A673 (cell line): ENCODE data around the gene DPYSL4. TPM values are rescaled to one million over a fixed set of nuclear protein-coding genes. Genes with fewer than 3 reads are reported as not detected.

Experiments
- BruUV-seq: library from RNA; stranded (reverse); fragments of 400-500 nt; replicated peaks from 2 replicates; lab custom pipeline; 2021; lab: Mats Ljungman, UMichigan
- CTCF ChIA-PET: fragments of 300-600 bp; sonication (Branson Sonifier 250); formaldehyde crosslinking; loops from one replicate; lab custom pipeline; 2022; ENCODE audit warnings: antibody characterized with exemption; lab: Charles Lee
- POLR2A ChIA-PET: fragments of 300-600 bp; sonication (Branson Sonifier 250); formaldehyde crosslinking; loops from one replicate; lab custom pipeline; 2022; ENCODE audit warnings: antibody characterized with exemption; ENCODE audit not compliant: low non-redundant PET; lab: Charles Lee
- DNase-seq: peaks from one replicate; pipeline ENCODE4 v3.0.0-alpha.2; 2015; ENCODE audit warnings: low spot score
- H3K27ac ChIP-seq: fragments of 200-600 bp; sonication (generic); 2 replicates; pipeline ENCODE4 v1.5.1; 2016; ENCODE audit warnings: mixed run types, low read depth, mild to moderate bottlenecking, mixed read lengths, antibody characterized with exemption, low read length; ENCODE audit not compliant: poor library complexity, severe bottlenecking
- H3K27me3 ChIP-seq: fragments of 200-600 bp; sonication (generic); replicated peaks from 2 replicates; pipeline ENCODE4 v1.6.1; 2017; ENCODE audit warnings: mixed run types, low read depth, mild to moderate bottlenecking, mixed read lengths, antibody characterized with exemption, low read length; ENCODE audit not compliant: insufficient read depth, poor library complexity
- H3K36me3 ChIP-seq: fragments of 200-600 bp; sonication (generic); 2 replicates; pipeline ENCODE4 v1.6.1; 2016; ENCODE audit warnings: mixed run types, mild to moderate bottlenecking, mixed read lengths, antibody characterized with exemption, low read length; ENCODE audit not compliant: insufficient read depth, poor library complexity, severe bottlenecking
- H3K4me1 ChIP-seq: fragments of 200-600 bp; sonication (generic); 2 replicates; pipeline ENCODE4 v1.6.1; 2017; ENCODE audit warnings: mixed run types, mild to moderate bottlenecking, mixed read lengths, antibody characterized with exemption, low read length; ENCODE audit not compliant: insufficient read depth, poor library complexity, severe bottlenecking
- H3K4me3 ChIP-seq: fragments of 200-600 bp; sonication (generic); 2 replicates; pipeline ENCODE4 v1.5.1; 2016; ENCODE audit warnings: low read depth, mixed run types, mild to moderate bottlenecking, mixed read lengths, low read length; ENCODE audit not compliant: poor library complexity, severe bottlenecking
- H3K9me3 ChIP-seq: fragments of 200-600 bp; sonication (generic); 2 replicates; pipeline ENCODE4 v1.6.1; 2016; ENCODE audit warnings: mixed run types, low read depth, mild to moderate bottlenecking, mixed read lengths, antibody characterized with exemption, low read length; ENCODE audit not compliant: poor library complexity, severe bottlenecking
- EZH2 ChIP-seq: fragments of 200-600 bp; sonication (generic); IDR thresholded peaks from 2 replicates; pipeline ENCODE4 v1.6.1; 2017; ENCODE audit warnings: borderline replicate concordance, low read depth, mild to moderate bottlenecking, mixed read lengths, antibody characterized with exemption, low read length; ENCODE audit not compliant: poor library complexity, severe bottlenecking
- intact Hi-C: fragments of 100-400 bp; cut with micrococcal nuclease; formaldehyde crosslinking; loops from one replicate; pipeline ENCODE4 v1.10.0; 2022; ENCODE audit not compliant: unreplicated experiment
- total RNA-seq: library from RNA; stranded (reverse); gene quantifications from 2 replicates; pipeline ENCODE4 v1.2.3, GENCODE V29; 2021
- TF ChIP-seq, protein P1 (sequence below): fragments of 300-800, 200-600 bp; sonication (generic); conservative IDR thresholded peaks from 2 replicates; pipeline ENCODE4 v1.5.1; 2017; ENCODE audit warnings: low read depth, mild to moderate bottlenecking, antibody characterized with exemption, low read length, moderate library complexity, mixed read lengths

Gene DPYSL4
- total RNA-seq, 1 experiment from 2014 or later = 13.1 TPM

GRCh38 chr10:132236161-132236560 lies 49.4 kb downstream of the DPYSL4 start:
- Histone ChIP-seq H3K4me3 (no peak overlapping the region), H3K9me3 (no peaks in the 10 kb centered on the region), H3K4me1 (no peaks in the 10 kb centered on the region), H3K27ac (no peak overlapping the region), H3K36me3 (no peaks in the 10 kb centered on the region), H3K27me3 (no peaks in the 10 kb centered on the region)
- CTCF ChIA-PET = no interaction called here
- no peak for TF ChIP-seq EZH2
- TF ChIP-seq, protein P1, sequence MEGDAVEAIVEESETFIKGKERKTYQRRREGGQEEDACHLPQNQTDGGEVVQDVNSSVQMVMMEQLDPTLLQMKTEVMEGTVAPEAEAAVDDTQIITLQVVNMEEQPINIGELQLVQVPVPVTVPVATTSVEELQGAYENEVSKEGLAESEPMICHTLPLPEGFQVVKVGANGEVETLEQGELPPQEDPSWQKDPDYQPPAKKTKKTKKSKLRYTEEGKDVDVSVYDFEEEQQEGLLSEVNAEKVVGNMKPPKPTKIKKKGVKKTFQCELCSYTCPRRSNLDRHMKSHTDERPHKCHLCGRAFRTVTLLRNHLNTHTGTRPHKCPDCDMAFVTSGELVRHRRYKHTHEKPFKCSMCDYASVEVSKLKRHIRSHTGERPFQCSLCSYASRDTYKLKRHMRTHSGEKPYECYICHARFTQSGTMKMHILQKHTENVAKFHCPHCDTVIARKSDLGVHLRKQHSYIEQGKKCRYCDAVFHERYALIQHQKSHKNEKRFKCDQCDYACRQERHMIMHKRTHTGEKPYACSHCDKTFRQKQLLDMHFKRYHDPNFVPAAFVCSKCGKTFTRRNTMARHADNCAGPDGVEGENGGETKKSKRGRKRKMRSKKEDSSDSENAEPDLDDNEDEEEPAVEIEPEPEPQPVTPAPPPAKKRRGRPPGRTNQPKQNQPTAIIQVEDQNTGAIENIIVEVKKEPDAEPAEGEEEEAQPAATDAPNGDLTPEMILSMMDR = no peak
- BruUV-seq = no TSS peak
- DNase-seq = no peak
- POLR2A ChIA-PET = no interaction called here
- intact Hi-C loops = no loop called here

- TF ChIP-seq, protein P1 = no peak
- no peak for TF ChIP-seq EZH2
- no peak for DNase-seq
- H3K36me3 ChIP-seq = no peaks in the 10 kb centered on the region
- H3K27ac ChIP-seq = no peak overlapping the region
- ChIA-PET POLR2A (no interaction called here), CTCF (no interaction called here)
- H3K27me3 ChIP-seq = no peaks in the 10 kb centered on the region
- no peaks in the 10 kb centered on the region for H3K9me3 ChIP-seq
- H3K4me3 ChIP-seq = no peak overlapping the region
- BruUV-seq = no TSS peak
- H3K4me1 ChIP-seq = no peaks in the 10 kb centered on the region
- intact Hi-C loops = no loop called here
Observed at GRCh38 chr10:132236881-132237280, 50.1 kb downstream of the DPYSL4 start.

- H3K27ac ChIP-seq = no peak overlapping the region
- BruUV-seq = no TSS peak
- no peaks in the 10 kb centered on the region for H3K4me1 ChIP-seq
- TF ChIP-seq, protein P1 = no peak
- no peak for TF ChIP-seq EZH2
- POLR2A ChIA-PET = no interaction called here
- H3K4me3 ChIP-seq = no peak overlapping the region
- DNase-seq = no peak
- CTCF ChIA-PET = no interaction called here
- no peaks in the 10 kb centered on the region for H3K27me3 ChIP-seq
- H3K36me3 ChIP-seq = no peaks in the 10 kb centered on the region
- no peaks in the 10 kb centered on the region for H3K9me3 ChIP-seq
- intact Hi-C loops = no loop called here
Observed at GRCh38 chr10:132237396-132237795, 50.6 kb downstream of the DPYSL4 start.
